Measurements from ENCODE around the gene MEI4. TPM values are rescaled to one million over a fixed set of nuclear protein-coding genes. Genes with fewer than 3 reads are reported as not detected.

Gene MEI4
- total and polyA plus RNA-seq, 2 of the 8 experiments (the other 6 are each of a cell fraction or from before 2014, with no cell fraction given), result 0.05 to 0.24 TPM

DNA sequence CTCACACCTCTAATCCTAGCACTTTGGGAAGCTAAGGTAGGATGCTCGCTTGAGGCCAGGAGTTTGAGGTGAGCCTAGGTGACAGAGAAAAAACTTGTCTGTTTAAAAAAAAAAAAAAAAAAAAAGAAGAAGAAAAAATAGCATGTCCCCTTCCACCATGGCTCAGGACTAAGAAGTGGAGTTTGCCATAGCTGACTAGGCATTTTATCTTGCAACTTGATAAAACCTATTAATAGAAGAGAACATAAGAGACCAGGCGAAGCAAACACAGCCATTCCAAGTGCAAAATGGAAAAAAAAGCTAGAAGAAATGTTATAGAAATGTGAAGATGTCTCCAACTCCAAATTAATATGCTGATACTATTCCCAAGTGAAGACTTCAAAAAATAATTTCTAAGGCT lies 277.5 kb downstream of the MEI4 start:
- Histone ChIP-seq H3K79me1 (ENCODE audit: low read depth, low read length) (no peaks in the 10 kb centered on the region), H3K56ac (replicated peaks; ENCODE audit: insufficient read length, low read depth, low read length) (no peak overlapping the region), H2BK20ac (ENCODE audit: low read length) (no peak overlapping the region), H2AFZ (ENCODE audit: low read length) (no peak overlapping the region), H3K9me3 (ENCODE audit: insufficient read depth in 2 of 2, low read depth in 1 of 2, low read length in 1 of 2) (no peaks in the 10 kb centered on the region), H3K9ac (replicated peaks in 1 of 4; ENCODE audit: extremely low read depth in 1 of 4, low read depth in 3 of 4, low read length in 3 of 4) (no peak overlapping the region), H3K23ac (ENCODE audit: insufficient read length) (no peak overlapping the region), H3K4me1 (replicated peaks in 1 of 4; ENCODE audit: control insufficient read depth in 3 of 4, insufficient read depth in 4 of 4, low read length in 3 of 4) (no peaks in the 10 kb centered on the region), H3K36me3 (ENCODE audit: control insufficient read depth in 2 of 4, insufficient read depth in 4 of 4, low read length in 3 of 4) (no peaks in the 10 kb centered on the region), H2AK5ac (ENCODE audit: low read depth, low read length) (no peak overlapping the region), H3K18ac (ENCODE audit: extremely low read depth, low read length) (no peak overlapping the region), H4K91ac (replicated peaks; ENCODE audit: insufficient read length, low read length) (no peak overlapping the region), H3K23me2 (ENCODE audit: low read depth, low read length) (no peaks in the 10 kb centered on the region), H2BK120ac (replicated peaks; ENCODE audit: low read depth, low read length) (no peak overlapping the region), H4K8ac (ENCODE audit: extremely low read depth, insufficient read depth, low read length) (no peak overlapping the region), H4K20me1 (replicated peaks in 1 of 2; ENCODE audit: control insufficient read depth in 1 of 2, insufficient read depth in 2 of 2, low read length in 2 of 2) (no peaks in the 10 kb centered on the region), H2BK12ac (ENCODE audit: low read depth, low read length) (no peak overlapping the region), H3K27ac (ENCODE audit: low read depth, low read length) (no peak overlapping the region), H2BK5ac (ENCODE audit: low read depth, low read length) (no peak overlapping the region), H3K14ac (ENCODE audit: insufficient read length) (no peak overlapping the region), H3K27me3 (replicated peaks in 1 of 4; ENCODE audit: control insufficient read depth in 3 of 4, extremely low read depth in 1 of 4, insufficient read depth in 3 of 4, low read length in 3 of 4) (no peaks in the 10 kb centered on the region), H3K4me3 (ENCODE audit: extremely low read depth in 1 of 4, insufficient read depth in 2 of 4, low read depth in 3 of 4, low read length in 4 of 4) (no peak overlapping the region), H3K4ac (replicated peaks; ENCODE audit: insufficient read length, low read depth, low read length) (no peak overlapping the region), H3K4me2 (ENCODE audit: insufficient read depth in 1 of 2, low read depth in 2 of 2, low read length in 2 of 2) (no peak overlapping the region), H3K79me2 (ENCODE audit: control insufficient read depth in 1 of 2, insufficient read depth in 2 of 2, low read length in 2 of 2) (no peaks in the 10 kb centered on the region), H4K5ac (ENCODE audit: insufficient read length, low read depth, low read length) (no peak overlapping the region), H2BK15ac (ENCODE audit: low read length) (no peak overlapping the region)
- FAIRE-seq (no peak), DNase-seq (ENCODE audit: low read depth in 1 of 2, low spot score in 2 of 2) (no peak)
- TF ChIP-seq BCL11A (IDR thresholded peaks at IDR 0.05; ENCODE audit: low read depth in 2 of 2, low read length in 2 of 2) (no peak), CEBPB (IDR thresholded peaks at IDR 0.05; ENCODE audit: low read depth, low read length) (no peak), CHD1 (IDR thresholded peaks at IDR 0.05; ENCODE audit: low read depth, low read length) (no peak), MAFK (IDR thresholded peaks at IDR 0.05; ENCODE audit: low read depth, low read length) (no peak), CHD2 (IDR thresholded peaks at IDR 0.05; ENCODE audit: low read length) (no peak), TAF1 (IDR thresholded peaks at IDR 0.05; ENCODE audit: low read depth, low read length) (no peak), PHF8 (conservative IDR thresholded peaks at IDR 0.05; ENCODE audit: low read depth, low read length) (no peak), TCF12 (IDR thresholded peaks at IDR 0.05; ENCODE audit: low read depth, low read length) (no peak), JUN (IDR thresholded peaks at IDR 0.05; ENCODE audit: low read depth, low read length) (no peak), SAP30 (IDR thresholded peaks at IDR 0.05; ENCODE audit: insufficient read depth, insufficient replicate concordance, low read length) (no peak)
- TF ChIP-seq, protein P1, sequence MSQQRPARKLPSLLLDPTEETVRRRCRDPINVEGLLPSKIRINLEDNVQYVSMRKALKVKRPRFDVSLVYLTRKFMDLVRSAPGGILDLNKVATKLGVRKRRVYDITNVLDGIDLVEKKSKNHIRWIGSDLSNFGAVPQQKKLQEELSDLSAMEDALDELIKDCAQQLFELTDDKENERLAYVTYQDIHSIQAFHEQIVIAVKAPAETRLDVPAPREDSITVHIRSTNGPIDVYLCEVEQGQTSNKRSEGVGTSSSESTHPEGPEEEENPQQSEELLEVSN (IDR thresholded peaks at IDR 0.05), result no peak
- POLR2A ChIA-PET (ENCODE audit: partially characterized antibody), result no interaction called here
- WGBS, 2 experiments (ENCODE audit: extremely low coverage in 1 of 2, insufficient coverage in 1 of 2, insufficient read length in 1 of 2, insufficient replicate concordance in 2 of 2, low coverage in 1 of 2, low lambda C conversion rate in 2 of 2, missing lambda C conversion rate in 1 of 2), result 82% methylated on average over 2 of the region's 2 CpGs; no CpG with 5 or more reads in 1 of the 2 experiments
- CTCF ChIA-PET (ENCODE audit: partially characterized antibody), result interaction anchor here (0.5 to 1.4 kb wide), 2 partner anchors 311 to 464 kb away, joined by 3 to 4 read pairs; no protein-coding TSS in a partner anchor

Measured in H1 (cell line).